ENCODE measurements around the gene INVS. TPM values are rescaled to one million over a fixed set of nuclear protein-coding genes. Genes with fewer than 3 reads are reported as not detected.

INVS gene
- total RNA-seq, 2 donors from 2014 or later = 37.8 to 46.8 TPM

DNA sequence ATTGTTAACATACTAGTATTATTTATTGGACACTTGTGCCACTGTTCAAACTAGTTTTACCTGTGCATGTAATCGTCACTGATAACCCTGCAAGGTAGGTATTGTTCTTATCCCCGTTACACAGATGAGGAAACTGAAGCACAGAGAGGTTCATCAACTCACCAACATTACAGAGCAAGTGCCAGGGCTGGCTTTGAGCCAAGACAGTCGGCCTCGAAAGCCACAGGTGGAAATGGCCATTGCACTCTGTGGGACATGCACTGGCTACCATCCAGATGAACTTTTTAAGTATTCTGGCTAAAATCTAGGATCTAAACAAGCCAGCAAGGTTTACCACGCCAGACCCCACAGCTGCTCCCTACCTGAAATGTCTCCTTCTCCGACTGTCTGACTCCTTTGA is 195.8 kb downstream of the INVS start:
- Histone ChIP-seq H3K27ac (no peak overlapping the region), H3K9me3 (no peaks in the 10 kb centered on the region), H3K27me3 (replicated peaks; ENCODE audit: insufficient read depth) (no peaks in the 10 kb centered on the region), H3K4me1 (ENCODE audit: control insufficient read depth in 1 of 2, low read depth in 2 of 2) (no peaks in the 10 kb centered on the region), H3K36me3 (peaks cover 26% of the 10 kb centered on the region), H3K4me3 (no peak overlapping the region)
- TF ChIP-seq, protein P1, sequence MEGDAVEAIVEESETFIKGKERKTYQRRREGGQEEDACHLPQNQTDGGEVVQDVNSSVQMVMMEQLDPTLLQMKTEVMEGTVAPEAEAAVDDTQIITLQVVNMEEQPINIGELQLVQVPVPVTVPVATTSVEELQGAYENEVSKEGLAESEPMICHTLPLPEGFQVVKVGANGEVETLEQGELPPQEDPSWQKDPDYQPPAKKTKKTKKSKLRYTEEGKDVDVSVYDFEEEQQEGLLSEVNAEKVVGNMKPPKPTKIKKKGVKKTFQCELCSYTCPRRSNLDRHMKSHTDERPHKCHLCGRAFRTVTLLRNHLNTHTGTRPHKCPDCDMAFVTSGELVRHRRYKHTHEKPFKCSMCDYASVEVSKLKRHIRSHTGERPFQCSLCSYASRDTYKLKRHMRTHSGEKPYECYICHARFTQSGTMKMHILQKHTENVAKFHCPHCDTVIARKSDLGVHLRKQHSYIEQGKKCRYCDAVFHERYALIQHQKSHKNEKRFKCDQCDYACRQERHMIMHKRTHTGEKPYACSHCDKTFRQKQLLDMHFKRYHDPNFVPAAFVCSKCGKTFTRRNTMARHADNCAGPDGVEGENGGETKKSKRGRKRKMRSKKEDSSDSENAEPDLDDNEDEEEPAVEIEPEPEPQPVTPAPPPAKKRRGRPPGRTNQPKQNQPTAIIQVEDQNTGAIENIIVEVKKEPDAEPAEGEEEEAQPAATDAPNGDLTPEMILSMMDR (IDR thresholded peaks at IDR 0.05) = no peak
- DNase-seq (ENCODE audit: low spot score) = no peak
- ATAC-seq (ENCODE audit: insufficient number of reproducible peaks, low FRiP score, low read depth) = no peak

DNA sequence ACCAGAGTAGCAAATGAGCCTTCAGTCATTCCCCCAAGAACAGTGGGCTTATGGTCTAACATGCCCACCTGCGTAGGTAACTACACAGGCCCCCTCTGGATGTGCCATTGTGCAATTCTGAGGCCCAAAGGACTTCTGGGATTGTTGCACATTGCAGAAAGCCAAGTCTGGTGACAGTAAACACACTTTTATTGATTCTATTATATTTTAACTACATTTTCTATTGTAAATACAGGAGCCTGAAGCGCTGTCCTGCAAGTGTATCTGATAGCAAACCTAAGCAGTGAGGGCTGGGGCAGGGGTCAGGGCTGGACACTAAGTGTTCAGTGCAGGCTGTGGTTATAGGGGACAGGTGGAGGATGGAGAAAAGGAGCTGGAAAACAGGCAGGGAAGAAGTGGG is 196.2 kb downstream of the INVS start:
- H3K27me3 ChIP-seq (replicated peaks; ENCODE audit: insufficient read depth) = no peaks in the 10 kb centered on the region
- H3K4me3 ChIP-seq = no peak overlapping the region
- H3K27ac ChIP-seq = no peak overlapping the region
- no peaks in the 10 kb centered on the region for H3K9me3 ChIP-seq
- ATAC-seq (ENCODE audit: insufficient number of reproducible peaks, low FRiP score, low read depth) = no peak
- no peak for DNase-seq (ENCODE audit: low spot score)
- H3K36me3 ChIP-seq = peaks cover 26% of the 10 kb centered on the region
- TF ChIP-seq, protein P1 (IDR thresholded peaks at IDR 0.05) = no peak
- no peaks in the 10 kb centered on the region for H3K4me1 ChIP-seq (ENCODE audit: control insufficient read depth in 1 of 2, low read depth in 2 of 2)

DNA sequence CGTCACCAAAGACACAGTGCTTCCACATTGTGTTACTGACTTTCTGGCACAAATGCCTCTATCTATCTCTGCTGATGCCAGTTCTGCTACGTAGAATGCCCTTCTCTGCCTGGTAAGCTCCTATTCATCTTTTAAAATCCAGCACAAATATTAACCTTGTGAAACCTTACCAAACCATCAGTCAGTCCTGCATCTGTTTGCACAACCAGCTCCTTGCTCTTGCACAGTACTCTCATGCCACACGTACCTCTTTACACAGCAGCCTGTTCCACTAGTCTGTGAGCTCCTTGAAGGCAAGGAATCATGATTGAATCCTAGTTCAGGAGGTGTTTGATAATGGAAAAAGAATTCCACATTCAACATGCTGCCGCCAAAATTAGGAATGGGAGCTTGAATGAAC is 197.4 kb downstream of the INVS start:
- Histone ChIP-seq H3K4me3 (no peak overlapping the region), H3K27ac (no peak overlapping the region), H3K4me1 (ENCODE audit: control insufficient read depth in 1 of 2, low read depth in 2 of 2) (no peaks in the 10 kb centered on the region), H3K9me3 (no peaks in the 10 kb centered on the region), H3K36me3 (peaks cover 33% of the 10 kb centered on the region), H3K27me3 (replicated peaks; ENCODE audit: insufficient read depth) (no peaks in the 10 kb centered on the region)
- DNase-seq (ENCODE audit: low spot score) = no peak
- TF ChIP-seq, protein P1 (IDR thresholded peaks at IDR 0.05) = no peak
- ATAC-seq (ENCODE audit: insufficient number of reproducible peaks, low FRiP score, low read depth) = no peak

DNA sequence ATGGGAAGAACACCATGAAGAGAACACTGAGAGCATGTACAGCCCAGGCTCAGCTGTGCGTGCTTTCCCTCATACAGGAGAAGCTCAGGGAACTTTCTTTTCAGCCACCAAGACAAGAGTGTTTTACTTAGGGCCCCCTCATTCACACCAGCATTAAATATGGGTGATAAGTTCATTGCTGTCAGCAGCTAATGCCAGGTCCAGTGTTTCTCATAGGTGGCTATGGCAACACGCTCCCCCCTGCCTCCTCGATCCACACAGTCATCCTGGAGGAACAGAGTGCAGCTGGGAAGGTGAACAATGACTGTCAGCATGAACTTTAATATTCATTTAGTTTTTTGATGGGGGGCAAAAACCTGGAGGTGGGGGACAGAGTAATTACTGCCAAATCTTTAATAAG is 199.3 kb downstream of the INVS start:
- H3K27me3 ChIP-seq (replicated peaks; ENCODE audit: insufficient read depth) = no peaks in the 10 kb centered on the region
- H3K9me3 ChIP-seq = no peaks in the 10 kb centered on the region
- no peaks in the 10 kb centered on the region for H3K4me1 ChIP-seq (ENCODE audit: control insufficient read depth in 1 of 2, low read depth in 2 of 2)
- TF ChIP-seq, protein P1 (IDR thresholded peaks at IDR 0.05) = no peak
- H3K36me3 ChIP-seq = peaks cover 21% of the 10 kb centered on the region
- no peak for ATAC-seq (ENCODE audit: insufficient number of reproducible peaks, low FRiP score, low read depth)
- no peak overlapping the region for H3K4me3 ChIP-seq
- no peak overlapping the region for H3K27ac ChIP-seq
- DNase-seq (ENCODE audit: low spot score) = no peak

DNA sequence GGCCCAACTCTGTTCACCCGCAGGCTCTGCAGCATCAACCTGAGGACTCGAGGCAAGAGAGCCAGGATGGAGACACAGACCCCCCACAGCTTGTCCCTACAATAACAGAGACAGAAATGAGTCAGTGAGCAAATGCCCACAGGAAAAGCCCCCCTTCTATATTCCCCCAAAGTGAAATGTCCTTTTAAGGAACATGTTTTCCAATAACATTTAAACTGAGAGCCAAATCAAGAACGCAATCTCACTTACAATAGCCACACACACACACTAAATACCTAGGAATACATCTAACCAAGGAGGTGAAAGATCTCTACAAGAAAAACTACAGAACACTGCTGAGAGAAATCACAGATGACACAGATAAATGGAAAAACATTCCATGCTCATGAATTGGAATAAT is 204.7 kb downstream of the INVS start:
- Histone ChIP-seq H3K9me3 (no peaks in the 10 kb centered on the region), H3K27ac (no peak overlapping the region), H3K4me3 (no peak overlapping the region), H3K4me1 (ENCODE audit: control insufficient read depth in 1 of 2, low read depth in 2 of 2) (no peaks in the 10 kb centered on the region), H3K27me3 (replicated peaks; ENCODE audit: insufficient read depth) (no peaks in the 10 kb centered on the region), H3K36me3 (peaks cover 23% of the 10 kb centered on the region)
- TF ChIP-seq, protein P1 (IDR thresholded peaks at IDR 0.05) = no peak
- DNase-seq (ENCODE audit: low spot score) = no peak
- no peak for ATAC-seq (ENCODE audit: insufficient number of reproducible peaks, low FRiP score, low read depth)
